GM23338 (cell line): ENCODE data around the gene SPATA25. TPM values are rescaled to one million over a fixed set of nuclear protein-coding genes. Genes with fewer than 3 reads are reported as not detected.
A peak's percentile ranks its signal among the peaks of the same experiment; 100 is the strongest.

Experiments used
- ATAC-seq: fragments of 200-7000 bp; cut with Tn5 transposase; 3 replicates; pipeline ENCODE4 v1.9.1; 2020
- DNase-seq: peaks from one replicate; pipeline ENCODE4 v3.0.0-alpha.2; 2015; ENCODE audit warnings: low spot score
- H2AFZ ChIP-seq: fragments of 200-600 bp; sonication (generic); 2 replicates; pipeline ENCODE4 v1.8.0; 2016; ENCODE audit warnings: antibody characterized with exemption, mild to moderate bottlenecking, moderate library complexity
- H3F3A ChIP-seq: fragments of 200-600 bp; sonication (generic); replicated peaks from 2 replicates; pipeline ENCODE4 v1.8.0; 2017; ENCODE audit warnings: antibody characterized with exemption, mixed run types, low read depth
- H3K27ac ChIP-seq: fragments of 200-600 bp; sonication (generic); 2 replicates; pipeline ENCODE4 v1.6.1; 2016; ENCODE audit warnings: low read depth
- H3K27me3 ChIP-seq: fragments of 200-600 bp; sonication (generic); 2 replicates; pipeline ENCODE4 v1.8.0; 2016; ENCODE audit warnings: mild to moderate bottlenecking, mixed run types, moderate library complexity; ENCODE audit not compliant: insufficient read depth
- H3K36me3 ChIP-seq: fragments of 200-600 bp; sonication (generic); 2 replicates; pipeline ENCODE4 v1.8.0; 2016; ENCODE audit warnings: mild to moderate bottlenecking; ENCODE audit not compliant: insufficient read depth
- H3K4me1 ChIP-seq: fragments of 200-600 bp; sonication (generic); 2 replicates; pipeline ENCODE4 v1.8.0; 2016; ENCODE audit warnings: mild to moderate bottlenecking, moderate library complexity; ENCODE audit not compliant: insufficient read depth
- H3K4me2 ChIP-seq: fragments of 200-600 bp; sonication (generic); 2 replicates; pipeline ENCODE4 v1.7.1; 2017; ENCODE audit warnings: mixed run types
- H3K4me3 ChIP-seq: fragments of 200-600 bp; sonication (generic); 2 replicates; pipeline ENCODE4 v1.6.1; 2016; ENCODE audit warnings: mixed run types
- H3K79me2 ChIP-seq: fragments of 200-600 bp; sonication (generic); replicated peaks from 2 replicates; pipeline ENCODE4 v1.8.0; 2017; ENCODE audit warnings: mild to moderate bottlenecking; ENCODE audit not compliant: insufficient read depth
- H3K9me2 ChIP-seq: fragments of 200-600 bp; sonication (generic); 2 replicates; pipeline ENCODE4 v1.8.0; 2017; ENCODE audit not compliant: insufficient read depth
- H4K20me1 ChIP-seq: fragments of 200-600 bp; sonication (generic); replicated peaks from 2 replicates; pipeline ENCODE4 v1.8.0; 2017; ENCODE audit warnings: mild to moderate bottlenecking; ENCODE audit not compliant: insufficient read depth
- H3K27ac Mint-ChIP-seq: 2 replicates; pipeline ENCODE4 v1.8.0; 2020; ENCODE audit warnings: inconsistent platforms, mild to moderate bottlenecking, moderate library complexity, mixed read lengths
- H3K27me3 Mint-ChIP-seq: 3 replicates; pipeline ENCODE4 v1.8.0; 2022; ENCODE audit warnings: low read depth, mild to moderate bottlenecking, moderate library complexity, mixed read lengths, inconsistent platforms; ENCODE audit not compliant: insufficient read depth, poor library complexity
- H3K36me3 Mint-ChIP-seq: 3 replicates; pipeline ENCODE4 v1.8.0; 2021; ENCODE audit warnings: low read depth, mild to moderate bottlenecking, inconsistent platforms, moderate library complexity, mixed read lengths
- H3K4me1 Mint-ChIP-seq: 3 replicates; pipeline ENCODE4 v1.8.0; 2020; ENCODE audit warnings: mild to moderate bottlenecking, inconsistent platforms, mixed read lengths
- H3K4me3 Mint-ChIP-seq: 3 replicates; pipeline ENCODE4 v1.8.0; 2021; ENCODE audit warnings: moderate library complexity, mild to moderate bottlenecking, inconsistent platforms, mixed read lengths
- H3K9me3 Mint-ChIP-seq: 3 replicates; pipeline ENCODE4 v1.8.0; 2020; ENCODE audit warnings: moderate library complexity, mild to moderate bottlenecking, inconsistent platforms, mixed read lengths
- CREB1 ChIP-seq: fragments of 250-450 bp; sonication (Bioruptor Pico); IDR thresholded peaks from 2 replicates; pipeline ENCODE4 v1.5.0; 2020; ENCODE audit warnings: low read depth, mild to moderate bottlenecking, moderate library complexity
- EZH2phosphoT487 ChIP-seq: fragments of 200-600 bp; sonication (generic); IDR thresholded peaks from one replicate; pipeline ENCODE4 v1.8.1; 2018; ENCODE audit warnings: antibody characterized with exemption; ENCODE audit not compliant: unreplicated experiment
- POLR2AphosphoS5 ChIP-seq: IDR thresholded peaks from 2 replicates; pipeline ENCODE4 v1.6.1; 2016; ENCODE audit warnings: antibody characterized with exemption, low read depth
- ZNF331 ChIP-seq: fragments of 250-450 bp; sonication (Bioruptor Pico); IDR thresholded peaks from 2 replicates; pipeline ENCODE4 v1.5.0; 2020; ENCODE audit warnings: low read depth, mild to moderate bottlenecking, moderate library complexity
- ZNF462 ChIP-seq: fragments of 250-450 bp; sonication (Bioruptor Pico); IDR thresholded peaks from 2 replicates; pipeline ENCODE4 v1.5.0; 2020; ENCODE audit warnings: mild to moderate bottlenecking, moderate library complexity
- polyA plus RNA-seq: library from polyadenylated mRNA; unstranded; fragments of >200 nt; fragmentation: Nextera tagmentation; extraction: Ambion mirVana; gene quantifications from 2 replicates; pipeline ENCODE4 v1.2.1, GENCODE V29; 2016
- total RNA-seq: library from RNA; depleted of rRNA; stranded (reverse); fragments of >200 nt; shearing (Covaris generic); gene quantifications from 2 replicates; pipeline ENCODE4 v1.2.3, GENCODE V29; 2014

The SPATA25 gene
- total and polyA plus RNA-seq, 2 experiments from 2014 or later, result 7.5 TPM; not detected in 1

GRCh38 chr20:45857882-45858216 lies 29.6 kb downstream of the SPATA25 start:
- peak overlapping the region; percentile 63 for H3K4me3 ChIP-seq
- no peaks in the 10 kb centered on the region for H3K9me2 ChIP-seq
- peaks cover 53% of the 10 kb centered on the region for H3K4me1 Mint-ChIP-seq
- peaks cover 8% of the 10 kb centered on the region for H3K27me3 Mint-ChIP-seq
- H4K20me1 ChIP-seq, result no peaks in the 10 kb centered on the region
- H3K27me3 ChIP-seq, result no peaks in the 10 kb centered on the region
- H3K27ac ChIP-seq, result peak overlapping the region; percentile 78
- H3K9me3 Mint-ChIP-seq, result no peaks in the 10 kb centered on the region
- peaks cover 11% of the 10 kb centered on the region for H3K36me3 Mint-ChIP-seq
- 0 out of 2 replicates have a peak, but pooled peaks cover 3% of the 10 kb centered on the region for H3K36me3 ChIP-seq
- peak overlapping the region; percentile 75 for H3K4me2 ChIP-seq
- peaks cover 31% of the 10 kb centered on the region for H3K79me2 ChIP-seq
- TF ChIP-seq CREB1 (CRISPR knock-in tag) (peak; percentile 36; the same call in 1 of the 2 replicates), ZNF331 (CRISPR knock-in tag) (no peak)
- DNase-seq (peak; percentile 76), ATAC-seq (peak; percentile 43)
- H2AFZ ChIP-seq, result no peak overlapping the region
- peaks cover 37% of the 10 kb centered on the region for H3K4me1 ChIP-seq
- peak overlapping the region; percentile 94 for H3K4me3 Mint-ChIP-seq
- no peaks in the 10 kb centered on the region for H3F3A ChIP-seq
- peak overlapping the region; percentile 95 for H3K27ac Mint-ChIP-seq

GRCh38 chr20:45857114-45857881 lies 30.1 kb downstream of the SPATA25 start, which contains the start of the genes ACOT8 and ZSWIM3:
TSS of gene ACOT8 (minus strand) at chr20:45857392. CDS start at chr20:45857315, 77 bp downstream.
TSS of gene ZSWIM3 (plus strand) at chr20:45857614. CDS start at chr20:45857826, 212 bp downstream.
- Mint-ChIP-seq H3K9me3 (no peaks in the 10 kb centered on the region), H3K4me3 (peak within 1 kb of the TSS; percentile 94), H3K4me1 (peaks cover 56% of the 10 kb centered on the region), H3K27me3 (peaks cover 8% of the 10 kb centered on the region), H3K27ac (peak within 1 kb of the TSS; percentile 95), H3K36me3 (peaks cover 13% of the 10 kb centered on the region)
- Histone ChIP-seq H3K27ac (peak within 1 kb of the TSS; percentile 78), H3K9me2 (no peaks in the 10 kb centered on the region), H3K4me3 (peak within 1 kb of the TSS; percentile 63), H3F3A (no peaks in the 10 kb centered on the region), H2AFZ (no peak within 1 kb of the TSS), H3K79me2 (peaks cover 33% of the 10 kb centered on the region), H3K36me3 (0 out of 2 replicates have a peak, but pooled peaks cover 3% of the 10 kb centered on the region), H3K4me1 (peaks cover 43% of the 10 kb centered on the region), H3K27me3 (no peaks in the 10 kb centered on the region), H4K20me1 (no peaks in the 10 kb centered on the region), H3K4me2 (peak within 1 kb of the TSS; percentile 75)
- ATAC-seq (peak; percentile 89), DNase-seq (peak; percentile 100)
- TF ChIP-seq EZH2phosphoT487 (no peak), ZNF462 (0 out of 2 replicates have a peak, but pooled peaks have one; percentile 13), CREB1 (CRISPR knock-in tag) (peak; percentile 82), POLR2AphosphoS5 (peak; percentile 73)
